Panc1 (cell line): ENCODE results near the gene CPT1C. TPM values are rescaled to one million over a fixed set of nuclear protein-coding genes. Genes with fewer than 3 reads are reported as not detected.
A peak's percentile ranks its signal among the peaks of the same experiment; 100 is the strongest.

Experiments
- ATAC-seq: fragments of 200-7000 bp; cut with Tn5 transposase; 2 replicates; pipeline ENCODE4 v1.9.1; 2020; ENCODE audit warnings: mild to moderate bottlenecking, moderate library complexity
- BruUV-seq: library from RNA; stranded (reverse); fragments of 400-500 nt; replicated peaks from 2 replicates; lab custom pipeline; 2021; lab: Mats Ljungman, UMichigan
- CTCF ChIA-PET: fragments of 300-600 bp; sonication (Branson Sonifier 250); formaldehyde crosslinking; loops from one replicate; lab custom pipeline; 2022; ENCODE audit warnings: antibody characterized with exemption; lab: Charles Lee
- POLR2A ChIA-PET: fragments of 300-600 bp; sonication (Branson Sonifier 250); formaldehyde crosslinking; loops from one replicate; lab custom pipeline; 2022; ENCODE audit warnings: antibody characterized with exemption; lab: Charles Lee
- DNase-seq: peaks from one replicate; pipeline ENCODE4 v3.0.0-alpha.2; 2010; ENCODE audit warnings: low read depth, low spot score
- H3K27ac ChIP-seq: 2 replicates; pipeline ENCODE4 v1.5.1; 2011; ENCODE audit warnings: mild to moderate bottlenecking, low read length, inconsistent platforms
- H3K27me3 ChIP-seq: fragments of 200-500 bp; sonication (Bioruptor generic); 2 replicates; pipeline ENCODE4 v1.6.0; 2014; ENCODE audit warnings: low read length, inconsistent platforms; ENCODE audit not compliant: control insufficient read depth, insufficient read depth
- H3K36me3 ChIP-seq: fragments of 200-500 bp; sonication (Bioruptor generic); 2 replicates; pipeline ENCODE4 v1.5.1; 2014; ENCODE audit warnings: inconsistent platforms, mild to moderate bottlenecking, low read length, moderate library complexity; ENCODE audit not compliant: control insufficient read depth, insufficient read depth
- H3K4me1 ChIP-seq: 2 replicates; pipeline ENCODE4 v1.5.1; 2011; ENCODE audit warnings: inconsistent platforms, mild to moderate bottlenecking, low read length, moderate library complexity; ENCODE audit not compliant: control insufficient read depth, insufficient read depth
- H3K4me3 ChIP-seq, 2 experiments: 2 replicates each; pipeline ENCODE4 v1.5.1; 2011 to 2012; ENCODE audit warnings: low read depth in 2 of 2, low read length in 2 of 2, mild to moderate bottlenecking in 2 of 2, inconsistent platforms in 1 of 2, moderate library complexity in 1 of 2
- H3K9me3 ChIP-seq: fragments of 200-500 bp; sonication (Bioruptor generic); 2 replicates; pipeline ENCODE4 v1.5.1; 2014; ENCODE audit warnings: low read depth, mild to moderate bottlenecking, inconsistent platforms, low read length, moderate library complexity; ENCODE audit not compliant: control insufficient read depth, insufficient read depth
- POLR2AphosphoS5 ChIP-seq: IDR thresholded peaks from 2 replicates; pipeline ENCODE4 v1.6.1; 2012; ENCODE audit warnings: mild to moderate bottlenecking, low read depth, low read length, moderate library complexity
- SIN3A ChIP-seq: IDR thresholded peaks from 2 replicates; pipeline ENCODE4 v1.6.1; 2012; ENCODE audit warnings: low read depth, mild to moderate bottlenecking, low read length, moderate library complexity, borderline replicate concordance; ENCODE audit not compliant: insufficient read depth
- TCF7L2 ChIP-seq: IDR thresholded peaks from 2 replicates; pipeline ENCODE4 v1.6.1; 2011; ENCODE audit warnings: mild to moderate bottlenecking, low read depth, low read length, inconsistent platforms
- in situ Hi-C: cut with HindIII; loops from 2 replicates; pipeline ENCODE4 v1.10.0; 2016; ENCODE audit warnings: low sequenced_read_pairs, low pct_unique_long_range_greater_than_20kb
- intact Hi-C: fragments of 100-400 bp; cut with micrococcal nuclease; formaldehyde crosslinking; loops from one replicate; pipeline ENCODE4 v1.10.0; 2022; ENCODE audit not compliant: unreplicated experiment
- total RNA-seq: library from RNA; stranded (reverse); gene quantifications from one replicate; pipeline ENCODE4 v1.2.1, GENCODE V29; 2021; ENCODE audit not compliant: unreplicated experiment
- TF ChIP-seq, protein P1 (sequence below): fragments of 450-650 bp; IDR thresholded peaks from 2 replicates; pipeline ENCODE4 v1.5.1; 2017; ENCODE audit warnings: mild to moderate bottlenecking
- TF ChIP-seq, protein P2 (sequence below), 2 experiments: IDR thresholded peaks; 2 replicates each; pipeline ENCODE4 v1.6.1; 2011 to 2012; ENCODE audit warnings: low read depth in 2 of 2, control low read depth in 1 of 2, low read length in 1 of 2, mild to moderate bottlenecking in 1 of 2, moderate library complexity in 1 of 2; ENCODE audit not compliant: insufficient read depth in 1 of 2

CPT1C gene
- total RNA-seq, 1 experiment from 2014 or later, result 0.23 TPM

DNA sequence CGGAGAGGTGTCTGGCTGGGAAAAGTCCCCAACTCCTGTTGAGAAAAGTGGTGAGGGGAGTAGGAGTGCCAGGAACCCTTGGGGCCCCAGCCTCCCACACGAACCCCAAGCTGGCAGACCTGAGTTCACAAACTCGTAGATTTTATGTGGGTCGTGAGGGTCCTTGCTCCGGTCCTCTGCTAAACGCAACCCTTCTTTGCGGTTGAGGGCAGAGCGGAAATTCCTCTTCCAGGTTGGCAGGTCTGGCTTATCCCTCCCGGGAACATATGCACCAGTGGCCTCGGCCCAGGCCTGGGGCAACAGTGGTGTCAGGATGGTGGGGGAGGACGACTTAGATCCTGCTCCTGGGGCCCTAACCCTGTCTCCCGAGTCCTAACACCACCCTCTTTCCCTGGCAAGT is 27.7 kb upstream of the CPT1C start:
- no TSS peak for BruUV-seq
- Histone ChIP-seq H3K27me3 (no peaks in the 10 kb centered on the region), H3K4me3 (no peak overlapping the region), H3K27ac (no peak overlapping the region), H3K4me1 (peaks cover 2% of the 10 kb centered on the region; the same call in 1 of the 2 replicates), H3K9me3 (no peaks in the 10 kb centered on the region), H3K36me3 (peaks cover 10% of the 10 kb centered on the region; the same call in 1 of the 2 replicates)
- POLR2A ChIA-PET, result no interaction called here
- in situ Hi-C loops, result no loop called here
- CTCF ChIA-PET, result interaction anchor here (0.8 kb wide), 1 partner anchor 9 kb away, joined by 6 read pairs; no protein-coding TSS in a partner anchor
- ATAC-seq (no peak), DNase-seq (no peak)
- intact Hi-C loops, result no loop called here
- TF ChIP-seq TCF7L2 (no peak), SIN3A (no peak), POLR2AphosphoS5 (no peak)
- TF ChIP-seq, protein P1, sequence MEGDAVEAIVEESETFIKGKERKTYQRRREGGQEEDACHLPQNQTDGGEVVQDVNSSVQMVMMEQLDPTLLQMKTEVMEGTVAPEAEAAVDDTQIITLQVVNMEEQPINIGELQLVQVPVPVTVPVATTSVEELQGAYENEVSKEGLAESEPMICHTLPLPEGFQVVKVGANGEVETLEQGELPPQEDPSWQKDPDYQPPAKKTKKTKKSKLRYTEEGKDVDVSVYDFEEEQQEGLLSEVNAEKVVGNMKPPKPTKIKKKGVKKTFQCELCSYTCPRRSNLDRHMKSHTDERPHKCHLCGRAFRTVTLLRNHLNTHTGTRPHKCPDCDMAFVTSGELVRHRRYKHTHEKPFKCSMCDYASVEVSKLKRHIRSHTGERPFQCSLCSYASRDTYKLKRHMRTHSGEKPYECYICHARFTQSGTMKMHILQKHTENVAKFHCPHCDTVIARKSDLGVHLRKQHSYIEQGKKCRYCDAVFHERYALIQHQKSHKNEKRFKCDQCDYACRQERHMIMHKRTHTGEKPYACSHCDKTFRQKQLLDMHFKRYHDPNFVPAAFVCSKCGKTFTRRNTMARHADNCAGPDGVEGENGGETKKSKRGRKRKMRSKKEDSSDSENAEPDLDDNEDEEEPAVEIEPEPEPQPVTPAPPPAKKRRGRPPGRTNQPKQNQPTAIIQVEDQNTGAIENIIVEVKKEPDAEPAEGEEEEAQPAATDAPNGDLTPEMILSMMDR, result no peak
- TF ChIP-seq, protein P2, sequence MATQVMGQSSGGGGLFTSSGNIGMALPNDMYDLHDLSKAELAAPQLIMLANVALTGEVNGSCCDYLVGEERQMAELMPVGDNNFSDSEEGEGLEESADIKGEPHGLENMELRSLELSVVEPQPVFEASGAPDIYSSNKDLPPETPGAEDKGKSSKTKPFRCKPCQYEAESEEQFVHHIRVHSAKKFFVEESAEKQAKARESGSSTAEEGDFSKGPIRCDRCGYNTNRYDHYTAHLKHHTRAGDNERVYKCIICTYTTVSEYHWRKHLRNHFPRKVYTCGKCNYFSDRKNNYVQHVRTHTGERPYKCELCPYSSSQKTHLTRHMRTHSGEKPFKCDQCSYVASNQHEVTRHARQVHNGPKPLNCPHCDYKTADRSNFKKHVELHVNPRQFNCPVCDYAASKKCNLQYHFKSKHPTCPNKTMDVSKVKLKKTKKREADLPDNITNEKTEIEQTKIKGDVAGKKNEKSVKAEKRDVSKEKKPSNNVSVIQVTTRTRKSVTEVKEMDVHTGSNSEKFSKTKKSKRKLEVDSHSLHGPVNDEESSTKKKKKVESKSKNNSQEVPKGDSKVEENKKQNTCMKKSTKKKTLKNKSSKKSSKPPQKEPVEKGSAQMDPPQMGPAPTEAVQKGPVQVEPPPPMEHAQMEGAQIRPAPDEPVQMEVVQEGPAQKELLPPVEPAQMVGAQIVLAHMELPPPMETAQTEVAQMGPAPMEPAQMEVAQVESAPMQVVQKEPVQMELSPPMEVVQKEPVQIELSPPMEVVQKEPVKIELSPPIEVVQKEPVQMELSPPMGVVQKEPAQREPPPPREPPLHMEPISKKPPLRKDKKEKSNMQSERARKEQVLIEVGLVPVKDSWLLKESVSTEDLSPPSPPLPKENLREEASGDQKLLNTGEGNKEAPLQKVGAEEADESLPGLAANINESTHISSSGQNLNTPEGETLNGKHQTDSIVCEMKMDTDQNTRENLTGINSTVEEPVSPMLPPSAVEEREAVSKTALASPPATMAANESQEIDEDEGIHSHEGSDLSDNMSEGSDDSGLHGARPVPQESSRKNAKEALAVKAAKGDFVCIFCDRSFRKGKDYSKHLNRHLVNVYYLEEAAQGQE (IDR thresholded peaks at IDR 0.05; ENCODE audit: insufficient read depth in 1 of 2, low read depth in 2 of 2, low read length in 1 of 2), result no peak

DNA sequence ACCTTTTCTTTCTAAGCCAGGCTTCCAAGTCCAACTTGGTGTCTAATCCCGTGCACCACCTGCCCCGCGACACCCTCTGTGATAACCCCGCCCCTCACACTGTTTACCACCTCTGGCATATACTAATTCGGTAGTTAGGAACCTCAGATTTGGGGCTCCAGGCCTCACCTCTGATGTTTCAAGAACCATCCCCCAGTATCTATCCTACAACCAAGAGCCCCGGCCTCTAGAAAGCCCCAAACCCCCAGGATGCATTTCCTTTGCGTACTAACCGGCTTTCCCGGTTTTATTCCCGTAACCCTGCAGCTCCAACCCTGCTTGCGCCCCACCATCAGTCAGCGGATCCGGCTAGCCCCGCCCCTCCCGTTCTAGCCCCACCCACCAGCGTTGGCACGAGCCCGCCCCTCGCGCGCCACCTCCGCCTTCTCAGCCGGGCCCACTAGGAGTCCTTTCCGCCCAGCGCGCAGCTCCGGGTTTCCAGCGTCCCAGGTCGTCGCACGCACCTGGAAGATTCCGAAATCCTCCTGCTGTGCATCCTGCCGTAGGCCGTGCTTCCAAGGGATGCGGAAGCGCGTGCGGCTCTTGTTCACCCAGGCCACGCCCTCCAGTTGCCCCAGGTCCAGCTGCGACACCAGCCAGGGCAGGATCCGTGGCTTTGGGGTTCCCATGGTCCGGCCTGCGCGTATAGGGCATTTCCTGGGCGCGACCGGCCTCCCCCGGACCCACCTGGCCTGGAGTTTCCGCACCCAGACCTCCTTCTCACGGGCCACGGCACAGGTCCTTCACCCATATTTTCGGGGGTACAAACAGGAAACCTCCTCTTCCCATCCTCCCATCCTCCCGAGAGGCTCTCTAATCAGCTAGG is 26.5 kb upstream of the CPT1C start:
- intact Hi-C loops, result no loop called here
- Histone ChIP-seq H3K36me3 (peaks cover 10% of the 10 kb centered on the region; the same call in 1 of the 2 replicates), H3K4me1 (peaks cover 2% of the 10 kb centered on the region; the same call in 1 of the 2 replicates), H3K27ac (peak overlapping the region; percentile 90), H3K27me3 (no peaks in the 10 kb centered on the region), H3K4me3 (peak overlapping the region; percentile 71 to 95), H3K9me3 (no peaks in the 10 kb centered on the region)
- ChIA-PET POLR2A (interaction anchor here (0.6 to 0.8 kb wide), 3 partner anchors 12 to 189 kb away, joined by 3 to 5 read pairs (median 4); partner anchors contain the start of genes PRMT1 and RRAS), CTCF (interaction anchor here (0.8 kb wide), 1 partner anchor 8 kb away, joined by 6 read pairs; no protein-coding TSS in a partner anchor)
- BruUV-seq, result TSS peak; percentile 88
- ATAC-seq (peak; percentile 77), DNase-seq (no peak)
- TF ChIP-seq POLR2AphosphoS5, result peak; percentile 81
- TF ChIP-seq SIN3A, result 0 out of 2 replicates have a peak, but pooled peaks have one; percentile 54
- TF ChIP-seq, protein P1, result no peak
- in situ Hi-C loops, result no loop called here
